ENCODE data around the gene RNF103. TPM values are rescaled to one million over a fixed set of nuclear protein-coding genes. Genes with fewer than 3 reads are reported as not detected.

RNF103 gene
- total and polyA plus RNA-seq, 7 experiments from 2014 or later, result 2.3 to 71.2 (median 37.6) TPM

GRCh38 chr2:86556508-86556907 is 67.2 kb downstream of the RNF103 start:
- Histone ChIP-seq H3K9me3 (ENCODE audit: control insufficient read depth in 2 of 3, low read length in 3 of 3) (no peaks in the 10 kb centered on the region), H3K27ac (ENCODE audit: low read depth, low read length) (no peak overlapping the region), H3K4me1 (ENCODE audit: control insufficient read depth in 2 of 2, insufficient read depth in 2 of 2, low read length in 2 of 2) (peaks cover 17 to 45% of the 10 kb centered on the region in 2 donors), H3K4me3 (ENCODE audit: low read length) (no peak overlapping the region), H3K27me3 (ENCODE audit: control insufficient read depth in 2 of 2, insufficient read depth in 2 of 2, low read length in 2 of 2) (no peaks in the 10 kb centered on the region), H3K36me3 (ENCODE audit: control insufficient read depth in 2 of 3, insufficient read depth in 3 of 3, low read length in 3 of 3) (no peaks in the 10 kb centered on the region)
- CTCF ChIA-PET, result interaction anchor here (1.6 kb wide), 1 partner anchor 66 kb away, joined by 4 read pairs; no protein-coding TSS in a partner anchor
- DNase-seq, result no peak
- no peaks in the 10 kb centered on the region for H3K27me3 Mint-ChIP-seq
- H3K36me3 Mint-ChIP-seq, result peaks cover 0 to 45% (median 14%) of the 10 kb centered on the region in 5 donors
- no peak for ATAC-seq
- peaks cover 0 to 53% (median 31%) of the 10 kb centered on the region in 7 donors for H3K4me1 Mint-ChIP-seq
- no peak overlapping the region for H3K27ac Mint-ChIP-seq
- H3K9me3 Mint-ChIP-seq, result peaks cover 0 to 6% (median 0%) of the 10 kb centered on the region in 11 donors
- intact Hi-C loops (cut with micrococcal nuclease), result no loop called here
- POLR2A ChIA-PET, result interaction anchor here (0.8 to 1.1 kb wide), 5 partner anchors 9 to 115 kb away, joined by 3 to 4 read pairs (median 3); partner anchors contain the start of gene KDM3A
- H3K4me3 Mint-ChIP-seq, result no peak overlapping the region

Other genes starting within 250 kb of the RNF103 start
- 100 to 1,000 TPM; 132 to 191 (median 169) TPM for gene KDM3A, start 182.5 kb downstream of the RNF103 start, total RNA-seq
- gene KDM3A, start 182.5 kb downstream of the RNF103 start, polyA plus RNA-seq, result 10 to 100 TPM; 17.7 to 50.7 TPM
- 100 to 1,000 TPM in 2 of 5 experiments, 10 to 100 TPM in 3; 39.9 to 103 (median 71.4) TPM for gene CHMP3, start 60.4 kb downstream of the RNF103 start, total RNA-seq
- gene CHMP3, start 60.4 kb downstream of the RNF103 start, polyA plus RNA-seq, result 10 to 100 TPM; 90.1 to 99.1 TPM
- gene RMND5A, start 96.4 kb upstream of the RNF103 start, total RNA-seq, result 10 to 100 TPM; 24.3 to 42.5 (median 32.0) TPM
- 10 to 100 TPM; 13.0 to 13.9 TPM for gene RMND5A, start 96.4 kb upstream of the RNF103 start, polyA plus RNA-seq
- 10 to 100 TPM in 1 of 5 experiments, 1 to 10 TPM in 4; 1.4 to 56.0 (median 2.0) TPM for gene CD8A, start 167.0 kb upstream of the RNF103 start, total RNA-seq
- under 1 TPM; 0.16 to 0.76 TPM for gene CD8A, start 167.0 kb upstream of the RNF103 start, polyA plus RNA-seq
- 10 to 100 TPM in 1 of 5 experiments, 1 to 10 TPM in 4; 1.1 to 23.7 (median 2.0) TPM for gene CD8B, start 238.0 kb upstream of the RNF103 start, total RNA-seq
- 1 to 10 TPM; 2.4 to 7.3 TPM for gene CD8B, start 238.0 kb upstream of the RNF103 start, polyA plus RNA-seq